IMR-90 (cell line): ENCODE data around the gene RAB1B. TPM values are rescaled to one million over a fixed set of nuclear protein-coding genes. Genes with fewer than 3 reads are reported as not detected.
"Not testable (repeated sequence)": the region's sequence is repeated elsewhere in the genome, so short reads cannot be mapped to it uniquely, and the experiment has no call there.

Source experiments
- ATAC-seq: fragments of 200-7000 bp; cut with Tn5 transposase; 2 replicates; pipeline ENCODE4 v1.9.1; 2020; ENCODE audit warnings: low read depth, mild to moderate bottlenecking, moderate library complexity
- BruUV-seq: library from RNA; stranded (reverse); fragments of 400-500 nt; replicated peaks from 2 replicates; lab custom pipeline; 2021; lab: Mats Ljungman, UMichigan
- CTCF ChIA-PET: fragments of 300-600 bp; formaldehyde crosslinking; extraction: SDS; loops from one replicate; lab custom pipeline; 2021; ENCODE audit warnings: antibody characterized with exemption; lab: Yijun Ruan, JAX
- POLR2A ChIA-PET: fragments of 300-600 bp; sonication (Branson Sonifier 250); formaldehyde crosslinking; loops from one replicate; lab custom pipeline; 2022; ENCODE audit warnings: antibody characterized with exemption; ENCODE audit not compliant: unreplicated experiment; lab: Charles Lee
- DNase-seq: peaks from one replicate; pipeline ENCODE4 v3.0.0; 2013
- H2AFZ ChIP-seq: replicated peaks from 2 replicates; pipeline ENCODE3; 2013; ENCODE audit warnings: low read length, mild to moderate bottlenecking; ENCODE audit not compliant: poor library complexity
- H2AK5ac ChIP-seq: 2 replicates; pipeline ENCODE4 v1.6.1; 2013; ENCODE audit warnings: low read depth, low read length, inconsistent platforms
- H2AK9ac ChIP-seq: replicated peaks from 2 replicates; pipeline ENCODE3; 2013; ENCODE audit warnings: mild to moderate bottlenecking, low read depth, low read length, moderate library complexity; ENCODE audit not compliant: poor library complexity
- H2BK120ac ChIP-seq: 2 replicates; pipeline ENCODE4 v1.6.1; 2013; ENCODE audit warnings: low read depth, low read length, inconsistent platforms
- H2BK15ac ChIP-seq: 3 replicates; pipeline ENCODE4 v1.6.1; 2013; ENCODE audit warnings: low read depth, low read length, inconsistent platforms
- H2BK20ac ChIP-seq: 2 replicates; pipeline ENCODE4 v1.6.1; 2013; ENCODE audit warnings: low read depth, mild to moderate bottlenecking, inconsistent platforms, low read length, moderate library complexity
- H2BK5ac ChIP-seq: 2 replicates; pipeline ENCODE4 v1.6.1; 2013; ENCODE audit warnings: mild to moderate bottlenecking, low read depth, low read length, inconsistent platforms; ENCODE audit not compliant: poor library complexity, severe bottlenecking
- H3K14ac ChIP-seq: replicated peaks from 2 replicates; pipeline ENCODE4 v1.6.1; 2013; ENCODE audit warnings: low read depth, low read length, inconsistent platforms
- H3K18ac ChIP-seq: 2 replicates; pipeline ENCODE4 v1.6.1; 2013; ENCODE audit warnings: low read depth, low read length, control low read depth
- H3K23ac ChIP-seq: 2 replicates; pipeline ENCODE4 v1.6.1; 2013; ENCODE audit warnings: low read depth, low read length, inconsistent platforms
- H3K27ac ChIP-seq: 2 replicates; pipeline ENCODE4 v1.5.1; 2013; ENCODE audit warnings: mild to moderate bottlenecking, control low read depth, low read length; ENCODE audit not compliant: insufficient read depth
- H3K27me3 ChIP-seq: 2 replicates; pipeline ENCODE4 v1.6.1; 2013; ENCODE audit warnings: low read length; ENCODE audit not compliant: control insufficient read depth, insufficient read depth
- H3K36me3 ChIP-seq: 2 replicates; pipeline ENCODE4 v1.6.1; 2013; ENCODE audit warnings: low read length, mixed read lengths; ENCODE audit not compliant: control insufficient read depth, insufficient read depth
- H3K4ac ChIP-seq: 2 replicates; pipeline ENCODE4 v1.6.1; 2013; ENCODE audit warnings: low read depth, low read length, inconsistent platforms
- H3K4me1 ChIP-seq: 2 replicates; pipeline ENCODE4 v1.6.1; 2013; ENCODE audit warnings: low read length, mixed read lengths; ENCODE audit not compliant: control insufficient read depth, insufficient read depth
- H3K4me2 ChIP-seq: 2 replicates; pipeline ENCODE4 v1.6.1; 2013; ENCODE audit warnings: low read depth, mild to moderate bottlenecking, control low read depth, low read length, moderate library complexity
- H3K4me3 ChIP-seq: 2 replicates; pipeline ENCODE4 v1.5.1; 2013; ENCODE audit warnings: low read depth, mild to moderate bottlenecking, control low read depth, low read length, moderate library complexity; ENCODE audit not compliant: insufficient read depth
- H3K56ac ChIP-seq: 2 replicates; pipeline ENCODE4 v1.6.1; 2013; ENCODE audit warnings: low read length, inconsistent platforms; ENCODE audit not compliant: insufficient read depth; ENCODE audit errors: extremely low read depth
- H3K79me1 ChIP-seq, 2 experiments: 2 replicates each; pipeline ENCODE4 v1.6.1; 2013; ENCODE audit warnings: low read length in 2 of 2, inconsistent platforms in 1 of 2, low read depth in 1 of 2
- H3K9ac ChIP-seq: 2 replicates; pipeline ENCODE4 v1.6.1; 2013; ENCODE audit warnings: low read depth, low read length, control low read depth
- H3K9me1 ChIP-seq: 2 replicates; pipeline ENCODE4 v1.6.1; 2013; ENCODE audit warnings: low read length, inconsistent platforms; ENCODE audit not compliant: insufficient read depth
- H3K9me3 ChIP-seq: 2 replicates; pipeline ENCODE4 v1.6.1; 2013; ENCODE audit warnings: low read length; ENCODE audit not compliant: control insufficient read depth, insufficient read depth
- H4K20me1 ChIP-seq: 2 replicates; pipeline ENCODE4 v1.6.1; 2013; ENCODE audit warnings: low read length, inconsistent platforms; ENCODE audit not compliant: insufficient read depth
- H4K5ac ChIP-seq: 2 replicates; pipeline ENCODE4 v1.6.1; 2013; ENCODE audit warnings: mild to moderate bottlenecking, low read depth, low read length, control low read depth
- H4K8ac ChIP-seq, 2 experiments: 2 replicates each; pipeline ENCODE4 v1.6.1; 2013; ENCODE audit warnings: low read depth in 2 of 2, low read length in 2 of 2, control low read depth in 1 of 2, inconsistent platforms in 1 of 2
- H4K91ac ChIP-seq: 2 replicates; pipeline ENCODE4 v1.6.1; 2013; ENCODE audit warnings: low read depth, low read length, inconsistent platforms; ENCODE audit not compliant: insufficient read depth
- WGBS, 2 experiments: methylation state at CpG; one replicate each; pipeline versions ENCODE4 v1.1.5 to v1.1.7; 2013; ENCODE audit warnings: missing lambda C conversion rate in 2 of 2; ENCODE audit not compliant: insufficient read length in 1 of 2; ENCODE audit errors: extremely low coverage in 2 of 2; 5-methylcytosine and 5-hydroxymethylcytosine counted together
- dilution Hi-C: fragments of 300-500 bp; cut with HindIII; formaldehyde crosslinking; loops from one replicate; pipeline ENCODE4 v1.14.3; 2018; ENCODE audit warnings: low sequenced_read_pairs; ENCODE audit not compliant: unreplicated experiment
- in situ Hi-C: fragments of 300-500 bp; cut with MboI; formaldehyde crosslinking; loops from 3 replicates; pipeline ENCODE4 v1.14.3; 2019; ENCODE audit warnings: low sequenced_read_pairs, inconsistent platforms, mixed read lengths
- intact Hi-C: fragments of 100-400 bp; cut with micrococcal nuclease; formaldehyde crosslinking; loops from 2 replicates; pipeline ENCODE4 v1.10.0; 2022
- polyA plus RNA-seq, 3 experiments: library from polyadenylated mRNA; depleted of rRNA; stranded (reverse); fragments of >200 nt; gene quantifications; 2 replicates each; pipeline ENCODE4 v1.2.3, GENCODE V29; 2012; ENCODE audit warnings: low replicate concordance in 1 of 3
- total RNA-seq: library from RNA; depleted of rRNA; stranded (reverse); fragments of >200 nt; gene quantifications from 2 replicates; pipeline ENCODE4 v1.2.3, GENCODE V29; 2012

The RAB1B gene
- total and polyA plus RNA-seq, 2 of the 4 experiments (the other 2 are of a cell fraction), result 83.7 to 248 TPM

DNA sequence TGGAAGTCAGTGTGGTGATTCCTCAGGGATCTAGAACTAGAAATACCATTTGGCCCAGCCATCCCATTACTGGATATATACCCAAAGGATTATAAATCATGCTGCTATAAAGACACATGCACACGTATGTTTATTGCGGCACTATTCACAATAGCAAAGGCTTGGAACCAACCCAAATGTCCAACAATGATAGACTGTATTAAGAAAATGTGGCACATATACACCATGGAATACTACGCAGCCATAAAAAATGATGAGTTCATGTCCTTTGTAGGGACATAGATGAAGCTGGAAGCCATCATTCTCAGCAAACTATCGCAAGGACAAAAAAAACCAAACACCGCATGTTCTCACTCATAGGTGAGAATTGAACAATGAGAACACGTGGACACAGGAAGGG is 52.3 kb downstream of the RAB1B start:
- H3K18ac ChIP-seq, BruUV-seq, H3K14ac ChIP-seq, CTCF ChIA-PET, H2AFZ ChIP-seq, H3K27me3 ChIP-seq, DNase-seq, H2BK15ac ChIP-seq, intact Hi-C loops, H2AK5ac ChIP-seq, dilution Hi-C loops, H3K36me3 ChIP-seq, H2BK5ac ChIP-seq, H3K27ac ChIP-seq, ATAC-seq, POLR2A ChIA-PET, H3K9me3 ChIP-seq, H4K5ac ChIP-seq, H3K9ac ChIP-seq, H4K91ac ChIP-seq, H3K4ac ChIP-seq, in situ Hi-C loops, H3K4me2 ChIP-seq, H3K4me3 ChIP-seq, H2BK120ac ChIP-seq, H2AK9ac ChIP-seq, H3K23ac ChIP-seq, H4K8ac ChIP-seq, H2BK20ac ChIP-seq, H3K56ac ChIP-seq: not testable (repeated sequence)
- H3K9me1 ChIP-seq, result peaks cover 26% of the 10 kb centered on the region
- peaks cover 0 to 28% of the 10 kb centered on the region in 2 experiments; a peak in 2 of 4 replicates for H3K79me1 ChIP-seq
- peaks cover 36% of the 10 kb centered on the region for H3K4me1 ChIP-seq
- peaks cover 11% of the 10 kb centered on the region for H4K20me1 ChIP-seq
- no CpG with 5 or more reads among the region's 6 CpGs for WGBS, 2 experiments
